Calu3 (cell line): ENCODE data around the gene EXOSC5. TPM values are rescaled to one million over a fixed set of nuclear protein-coding genes. Genes with fewer than 3 reads are reported as not detected.

Experiments used
- BruUV-seq: library from RNA; stranded (reverse); fragments of 400-500 nt; replicated peaks from 2 replicates; lab custom pipeline; 2021; lab: Mats Ljungman, UMichigan
- CTCF ChIA-PET: fragments of 300-600 bp; sonication (Branson Sonifier 250); formaldehyde crosslinking; loops from one replicate; lab custom pipeline; 2022; ENCODE audit warnings: antibody characterized with exemption; lab: Charles Lee
- DNase-seq: peaks from one replicate; pipeline ENCODE4 v3.0.0; 2022
- H3K27ac Mint-ChIP-seq: one replicate; pipeline ENCODE4 v1.8.0; 2022; ENCODE audit warnings: mixed read lengths; ENCODE audit not compliant: unreplicated experiment
- H3K27me3 Mint-ChIP-seq: one replicate; pipeline ENCODE4 v1.8.0; 2022; ENCODE audit warnings: mixed read lengths; ENCODE audit not compliant: unreplicated experiment
- H3K36me3 Mint-ChIP-seq: one replicate; pipeline ENCODE4 v1.8.0; 2022; ENCODE audit warnings: mild to moderate bottlenecking, moderate library complexity, mixed read lengths; ENCODE audit not compliant: insufficient read depth, unreplicated experiment
- H3K4me1 Mint-ChIP-seq: one replicate; pipeline ENCODE4 v1.8.0; 2022; ENCODE audit warnings: mild to moderate bottlenecking, low read depth, mixed read lengths; ENCODE audit not compliant: unreplicated experiment
- H3K4me3 Mint-ChIP-seq: one replicate; pipeline ENCODE4 v1.8.0; 2022; ENCODE audit warnings: mild to moderate bottlenecking, low read depth, moderate library complexity, mixed read lengths; ENCODE audit not compliant: unreplicated experiment
- H3K9me3 Mint-ChIP-seq: one replicate; pipeline ENCODE4 v1.8.0; 2022; ENCODE audit warnings: low read depth, mixed read lengths; ENCODE audit not compliant: unreplicated experiment
- intact Hi-C: fragments of 100-400 bp; cut with micrococcal nuclease; formaldehyde crosslinking; loops from one replicate; pipeline ENCODE4 v1.10.0; 2022; ENCODE audit not compliant: unreplicated experiment
- total RNA-seq: library from RNA; stranded (reverse); gene quantifications from 2 replicates; pipeline ENCODE4 v1.2.3, GENCODE V29; 2022
- TF ChIP-seq, protein P1 (sequence below): fragments of 200-600 bp; IDR thresholded peaks from one replicate; pipeline ENCODE4 v1.8.0; 2022; ENCODE audit warnings: antibody characterized with exemption; ENCODE audit not compliant: unreplicated experiment

Gene EXOSC5
- total RNA-seq, 1 experiment from 2014 or later: 44.7 TPM

DNA sequence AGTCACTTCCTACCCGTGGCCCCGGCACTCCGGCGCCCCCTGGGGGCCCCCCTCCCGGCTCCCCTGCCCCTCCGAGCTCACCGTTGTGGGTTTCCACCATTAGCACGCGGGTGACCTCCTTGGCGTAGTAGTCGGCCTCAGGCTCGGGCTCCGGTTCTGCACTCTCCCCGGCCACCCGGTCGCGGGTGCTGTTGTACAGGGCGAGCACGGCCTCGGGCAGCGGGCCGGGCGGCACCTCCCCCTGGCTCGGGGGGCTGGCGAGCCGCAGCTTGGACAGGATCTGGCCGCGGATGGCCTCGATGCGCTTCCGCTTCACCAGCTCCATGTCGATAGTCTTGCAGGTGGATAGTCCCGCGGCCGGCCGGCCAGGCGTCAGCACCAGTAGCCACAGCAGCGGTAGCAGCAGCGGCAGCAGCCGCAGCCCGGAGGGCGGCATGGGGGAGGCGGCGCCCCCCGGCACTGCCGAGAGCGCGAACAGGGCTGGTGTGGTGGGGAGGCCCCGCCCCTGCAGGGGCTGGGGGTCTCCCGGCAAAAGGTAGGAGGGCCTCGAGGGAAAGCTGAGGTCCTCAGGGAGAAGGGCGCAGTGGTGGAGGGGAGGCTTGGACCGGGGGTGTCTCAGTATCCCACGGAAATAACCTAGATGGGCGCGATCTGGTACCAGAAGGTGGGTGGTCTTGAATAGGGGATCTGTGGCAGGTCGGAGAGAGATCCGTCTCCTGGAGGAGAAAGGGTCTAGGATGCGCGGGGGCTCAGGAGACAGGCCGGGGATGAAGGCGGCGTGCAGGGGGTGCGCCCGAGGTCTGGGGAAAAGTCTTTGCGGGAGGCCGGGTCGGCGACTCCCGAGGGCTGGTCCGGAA lies 44.3 kb downstream of the EXOSC5 start:
- peak; percentile 90 for DNase-seq
- Mint-ChIP-seq H3K36me3 (peaks cover 42% of the 10 kb centered on the region), H3K9me3 (no peaks in the 10 kb centered on the region), H3K27ac (peak overlapping the region; percentile 69), H3K4me3 (peak overlapping the region; percentile 89), H3K4me1 (peaks cover 21% of the 10 kb centered on the region), H3K27me3 (no peaks in the 10 kb centered on the region)
- BruUV-seq: no TSS peak
- TF ChIP-seq, protein P1, sequence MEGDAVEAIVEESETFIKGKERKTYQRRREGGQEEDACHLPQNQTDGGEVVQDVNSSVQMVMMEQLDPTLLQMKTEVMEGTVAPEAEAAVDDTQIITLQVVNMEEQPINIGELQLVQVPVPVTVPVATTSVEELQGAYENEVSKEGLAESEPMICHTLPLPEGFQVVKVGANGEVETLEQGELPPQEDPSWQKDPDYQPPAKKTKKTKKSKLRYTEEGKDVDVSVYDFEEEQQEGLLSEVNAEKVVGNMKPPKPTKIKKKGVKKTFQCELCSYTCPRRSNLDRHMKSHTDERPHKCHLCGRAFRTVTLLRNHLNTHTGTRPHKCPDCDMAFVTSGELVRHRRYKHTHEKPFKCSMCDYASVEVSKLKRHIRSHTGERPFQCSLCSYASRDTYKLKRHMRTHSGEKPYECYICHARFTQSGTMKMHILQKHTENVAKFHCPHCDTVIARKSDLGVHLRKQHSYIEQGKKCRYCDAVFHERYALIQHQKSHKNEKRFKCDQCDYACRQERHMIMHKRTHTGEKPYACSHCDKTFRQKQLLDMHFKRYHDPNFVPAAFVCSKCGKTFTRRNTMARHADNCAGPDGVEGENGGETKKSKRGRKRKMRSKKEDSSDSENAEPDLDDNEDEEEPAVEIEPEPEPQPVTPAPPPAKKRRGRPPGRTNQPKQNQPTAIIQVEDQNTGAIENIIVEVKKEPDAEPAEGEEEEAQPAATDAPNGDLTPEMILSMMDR: peak; percentile 82
- CTCF ChIA-PET: interaction anchor here (0.6 to 3.4 kb wide), 12 partner anchors 10 to 1639 kb away, joined by 3 to 23 read pairs (median 5); partner anchors contain the start of gene B9D2
- intact Hi-C loops: loop anchor here (10.0 kb wide), 1 partner anchor 82 kb away; the partner anchor contains the start of gene DMAC2

DNA sequence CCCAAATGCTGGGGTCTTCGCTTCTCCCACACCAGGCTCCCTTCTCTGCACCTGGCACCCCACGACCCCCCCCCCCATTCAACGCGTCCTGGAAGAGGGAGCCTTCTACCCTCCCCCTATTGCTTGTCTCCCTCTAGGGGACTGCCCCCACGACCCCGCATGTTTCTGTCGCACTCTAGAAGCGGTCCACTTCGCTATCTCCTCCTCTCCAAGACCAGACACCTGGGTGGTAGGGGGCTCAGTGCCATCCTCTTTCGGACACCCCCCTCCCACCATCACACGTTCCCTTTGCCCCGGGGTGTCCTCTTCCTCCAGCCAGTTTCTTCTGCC lies 44.9 kb downstream of the EXOSC5 start:
- H3K27me3 Mint-ChIP-seq: no peaks in the 10 kb centered on the region
- BruUV-seq: no TSS peak
- TF ChIP-seq, protein P1: no peak
- CTCF ChIA-PET: interaction anchor here (0.6 to 3.4 kb wide), 13 partner anchors 10 to 1640 kb away, joined by 3 to 23 read pairs (median 5); partner anchors contain the start of gene B9D2
- H3K4me3 Mint-ChIP-seq: peak overlapping the region; percentile 89
- peaks cover 42% of the 10 kb centered on the region for H3K36me3 Mint-ChIP-seq
- no peak for DNase-seq
- peak overlapping the region; percentile 69 for H3K27ac Mint-ChIP-seq
- intact Hi-C loops: loop anchor here (10.0 kb wide), 1 partner anchor 83 kb away; the partner anchor contains the start of gene DMAC2
- H3K4me1 Mint-ChIP-seq: peaks cover 21% of the 10 kb centered on the region
- no peaks in the 10 kb centered on the region for H3K9me3 Mint-ChIP-seq

DNA sequence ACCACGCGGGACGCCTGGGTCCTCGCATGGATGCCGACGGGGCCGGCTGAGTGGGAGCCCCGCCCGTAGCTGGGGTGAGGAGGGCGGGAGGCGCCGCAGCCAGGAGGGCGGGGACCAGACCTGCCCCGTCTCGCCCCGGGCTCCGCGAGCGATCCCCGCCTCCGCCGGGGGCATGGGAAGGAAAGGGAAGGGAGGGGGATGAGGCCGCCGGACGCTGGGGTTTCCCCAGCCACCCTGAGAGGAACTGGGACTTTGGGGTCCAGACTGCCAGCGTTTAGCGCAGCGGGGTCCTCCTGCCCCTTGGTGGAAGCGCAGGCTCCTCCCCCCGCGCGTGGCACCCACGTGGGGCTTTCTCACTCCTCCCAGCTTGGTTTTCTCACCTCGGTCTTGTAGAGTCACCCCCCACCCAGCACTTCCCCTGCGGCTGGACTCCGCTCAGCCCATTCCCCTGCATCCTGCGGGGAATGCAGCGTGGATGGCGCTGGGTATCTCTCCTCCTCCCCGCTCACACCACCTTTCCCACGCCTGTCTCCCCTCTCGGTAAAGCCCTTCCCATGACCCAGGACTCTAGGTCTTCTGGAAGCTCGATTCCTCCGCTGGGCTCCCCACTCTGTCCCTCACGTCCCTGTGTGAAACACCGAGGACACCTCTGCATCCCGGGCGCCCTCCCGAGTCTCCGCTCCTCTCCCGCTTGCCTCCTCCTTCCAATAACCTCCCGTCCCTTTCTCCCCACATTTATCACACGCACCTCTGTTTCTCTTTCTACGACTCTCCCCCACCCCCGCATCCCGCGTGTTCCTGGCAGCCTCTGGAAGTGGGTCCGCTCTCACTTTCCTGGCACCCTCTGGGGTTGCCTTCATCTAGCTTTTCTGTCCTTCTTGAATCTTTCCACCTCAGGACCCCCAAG lies 45.6 kb downstream of the EXOSC5 start:
- DNase-seq: peak; percentile 75
- BruUV-seq: no TSS peak
- peak overlapping the region; percentile 89 for H3K4me3 Mint-ChIP-seq
- peak overlapping the region; percentile 69 for H3K27ac Mint-ChIP-seq
- TF ChIP-seq, protein P1: no peak
- intact Hi-C loops: loop anchor here (10.0 kb wide), 1 partner anchor 83 kb away; the partner anchor contains the start of gene DMAC2
- H3K9me3 Mint-ChIP-seq: no peaks in the 10 kb centered on the region
- H3K27me3 Mint-ChIP-seq: no peaks in the 10 kb centered on the region
- CTCF ChIA-PET: interaction anchor here (0.5 to 3.4 kb wide), 11 partner anchors 11 to 1640 kb away, joined by 3 to 23 read pairs (median 5); partner anchors contain the start of gene B9D2
- H3K36me3 Mint-ChIP-seq: peaks cover 42% of the 10 kb centered on the region
- H3K4me1 Mint-ChIP-seq: peaks cover 21% of the 10 kb centered on the region
